SU-DHL-6 (cell line): ENCODE measurements around the gene TNFSF11.

Experiments
- CTCF ChIP-seq: fragments of 200-600 bp; sonication (generic); IDR thresholded peaks from one replicate; pipeline ENCODE4 v1.5.1; 2017; ENCODE audit warnings: antibody characterized with exemption, mild to moderate bottlenecking, low read length, moderate library complexity; ENCODE audit not compliant: insufficient read depth, poor library complexity, severe bottlenecking
- EZH2phosphoT487 ChIP-seq: fragments of 200-600 bp; sonication (generic), shearing (Covaris generic); conservative IDR thresholded peaks from 2 replicates; pipeline ENCODE4 v1.6.1; 2018; ENCODE audit warnings: mild to moderate bottlenecking, antibody characterized with exemption, low read length, moderate library complexity, mixed read lengths

- TF ChIP-seq CTCF = no peak
- no peak for TF ChIP-seq EZH2phosphoT487
These were observed 37.3 kb downstream of the TNFSF11 start for GRCh38 chr13:42611086-42611779.
